ENCODE results near the gene MTURN.

Gene MTURN

GRCh38 chr7:30162622-30163124, 27.9 kb downstream of the MTURN start:
- no peak for DNase-seq

GRCh38 chr7:30163231-30163894, 28.6 kb downstream of the MTURN start:
- no peak for DNase-seq

- no peak for DNase-seq
These were observed 29.8 kb downstream of the MTURN start for GRCh38 chr7:30164567-30164966.

- DNase-seq, result no peak
These were observed 30.8 kb downstream of the MTURN start for GRCh38 chr7:30165590-30165989.

GRCh38 chr7:30166155-30166840, 31.5 kb downstream of the MTURN start:
- DNase-seq, result no peak

GRCh38 chr7:30166841-30167235, 32.1 kb downstream of the MTURN start:
- DNase-seq, result no peak

- no peak for DNase-seq
These were observed 33.1 kb downstream of the MTURN start for GRCh38 chr7:30167901-30168300.

GRCh38 chr7:30168835-30169573, 34.2 kb downstream of the MTURN start:
- no peak for DNase-seq

- DNase-seq, result no peak
These were observed 34.8 kb downstream of the MTURN start for GRCh38 chr7:30169579-30169978.

GRCh38 chr7:30170476-30171205, 35.9 kb downstream of the MTURN start:
- DNase-seq, result no peak

GRCh38 chr7:30171766-30172447, 37.1 kb downstream of the MTURN start:
- DNase-seq, result no peak

- DNase-seq, result no peak
These were observed 37.7 kb downstream of the MTURN start for GRCh38 chr7:30172451-30172850.

- DNase-seq, result no peak
These were observed 38.5 kb downstream of the MTURN start for GRCh38 chr7:30173058-30173897.

- DNase-seq, result no peak
These were observed 40.4 kb downstream of the MTURN start for GRCh38 chr7:30175180-30175579.

GRCh38 chr7:30175636-30176147, 40.9 kb downstream of the MTURN start:
- no peak for DNase-seq

- DNase-seq, result no peak
These were observed 41.8 kb downstream of the MTURN start for GRCh38 chr7:30176463-30177109.

GRCh38 chr7:30177186-30177585, 42.4 kb downstream of the MTURN start:
- DNase-seq, result no peak

- DNase-seq, result no peak
These were observed 43.2 kb downstream of the MTURN start for GRCh38 chr7:30177965-30178364.

GRCh38 chr7:30178748-30179436, 44.1 kb downstream of the MTURN start:
- no peak for DNase-seq

GRCh38 chr7:30180718-30181117, 45.9 kb downstream of the MTURN start:
- no peak for DNase-seq
